GM12875 (cell line): ENCODE results near the gene TRIB2.

Source experiments
- H3K4me3 ChIP-seq: one replicate; pipeline ENCODE4 v1.5.1; 2011; ENCODE audit warnings: low read depth, low read length, control low read depth
- TF ChIP-seq, protein P1 (sequence below): IDR thresholded peaks from 2 replicates; pipeline ENCODE4 v1.5.1; 2011; ENCODE audit warnings: low read depth, mild to moderate bottlenecking, control low read depth, inconsistent platforms, low read length, moderate library complexity, borderline replicate concordance; ENCODE audit not compliant: insufficient read depth

The TRIB2 gene

DNA sequence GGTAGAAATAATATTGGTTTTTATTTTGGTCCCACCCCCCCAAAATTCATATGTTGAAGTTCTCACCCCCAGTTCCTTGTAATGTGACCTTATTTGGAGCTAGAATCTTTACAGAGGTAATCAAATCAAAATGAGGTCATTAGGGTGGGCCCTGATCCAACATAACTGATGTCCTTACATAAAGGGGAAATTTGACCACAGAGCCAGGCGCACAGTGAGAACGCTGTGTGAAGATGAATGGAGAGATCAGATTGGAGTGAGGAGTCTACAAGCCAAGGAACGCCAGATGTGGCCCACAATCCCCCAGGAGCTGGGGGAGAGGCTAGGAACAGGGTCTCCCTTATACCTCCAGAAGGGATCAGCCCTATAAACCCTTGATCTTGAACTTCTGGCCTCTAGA lies 31.6 kb upstream of the TRIB2 start:
- TF ChIP-seq, protein P1, sequence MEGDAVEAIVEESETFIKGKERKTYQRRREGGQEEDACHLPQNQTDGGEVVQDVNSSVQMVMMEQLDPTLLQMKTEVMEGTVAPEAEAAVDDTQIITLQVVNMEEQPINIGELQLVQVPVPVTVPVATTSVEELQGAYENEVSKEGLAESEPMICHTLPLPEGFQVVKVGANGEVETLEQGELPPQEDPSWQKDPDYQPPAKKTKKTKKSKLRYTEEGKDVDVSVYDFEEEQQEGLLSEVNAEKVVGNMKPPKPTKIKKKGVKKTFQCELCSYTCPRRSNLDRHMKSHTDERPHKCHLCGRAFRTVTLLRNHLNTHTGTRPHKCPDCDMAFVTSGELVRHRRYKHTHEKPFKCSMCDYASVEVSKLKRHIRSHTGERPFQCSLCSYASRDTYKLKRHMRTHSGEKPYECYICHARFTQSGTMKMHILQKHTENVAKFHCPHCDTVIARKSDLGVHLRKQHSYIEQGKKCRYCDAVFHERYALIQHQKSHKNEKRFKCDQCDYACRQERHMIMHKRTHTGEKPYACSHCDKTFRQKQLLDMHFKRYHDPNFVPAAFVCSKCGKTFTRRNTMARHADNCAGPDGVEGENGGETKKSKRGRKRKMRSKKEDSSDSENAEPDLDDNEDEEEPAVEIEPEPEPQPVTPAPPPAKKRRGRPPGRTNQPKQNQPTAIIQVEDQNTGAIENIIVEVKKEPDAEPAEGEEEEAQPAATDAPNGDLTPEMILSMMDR = no peak
- no peak overlapping the region for H3K4me3 ChIP-seq

DNA sequence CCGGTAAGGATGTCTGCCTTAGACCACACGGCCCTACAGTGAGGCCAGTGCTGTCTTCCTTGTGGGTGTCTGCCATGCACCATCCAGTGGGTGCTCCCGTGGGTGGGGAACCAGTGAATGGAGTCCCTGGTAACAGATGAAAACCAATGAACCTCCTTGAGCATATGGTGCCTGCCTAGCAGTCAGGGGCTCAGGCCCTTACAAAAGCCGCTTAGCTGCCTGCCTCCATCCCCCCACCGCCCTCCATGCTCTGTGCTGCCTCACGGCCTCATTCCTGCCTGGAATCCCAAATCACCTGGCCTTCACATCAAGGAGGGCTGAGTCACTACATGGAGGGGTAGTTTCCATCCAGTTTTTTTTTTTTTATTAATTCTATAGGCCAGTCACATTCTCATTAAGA lies 30.8 kb upstream of the TRIB2 start:
- TF ChIP-seq, protein P1 = no peak
- no peak overlapping the region for H3K4me3 ChIP-seq

DNA sequence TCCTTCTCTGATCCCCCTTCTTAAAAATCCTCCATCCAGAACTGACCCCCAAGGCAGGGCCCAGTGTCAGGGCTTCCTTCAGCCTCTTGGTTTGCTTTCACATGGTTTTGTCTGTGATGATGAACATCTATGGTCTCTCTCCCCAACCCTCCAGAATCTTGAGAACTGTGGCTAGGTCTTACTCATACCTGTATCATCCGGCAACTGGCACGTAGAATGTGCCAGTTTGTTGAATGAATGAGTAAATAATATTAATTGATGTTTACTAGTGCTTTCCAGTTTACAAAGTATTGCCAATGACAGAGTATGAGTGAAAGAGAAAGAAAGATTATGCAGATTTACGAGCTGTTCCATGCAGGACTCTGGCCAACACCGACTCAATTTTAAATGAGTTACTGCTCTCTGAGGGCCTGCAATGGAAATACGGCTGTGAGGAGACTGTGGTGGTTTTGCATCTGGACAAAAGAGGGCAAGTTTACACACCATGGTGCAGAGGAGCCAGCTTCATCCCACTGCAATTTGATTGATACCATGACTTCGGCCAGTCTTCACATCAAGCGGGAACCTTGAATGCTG lies 29.9 kb upstream of the TRIB2 start:
- TF ChIP-seq, protein P1 = no peak

DNA sequence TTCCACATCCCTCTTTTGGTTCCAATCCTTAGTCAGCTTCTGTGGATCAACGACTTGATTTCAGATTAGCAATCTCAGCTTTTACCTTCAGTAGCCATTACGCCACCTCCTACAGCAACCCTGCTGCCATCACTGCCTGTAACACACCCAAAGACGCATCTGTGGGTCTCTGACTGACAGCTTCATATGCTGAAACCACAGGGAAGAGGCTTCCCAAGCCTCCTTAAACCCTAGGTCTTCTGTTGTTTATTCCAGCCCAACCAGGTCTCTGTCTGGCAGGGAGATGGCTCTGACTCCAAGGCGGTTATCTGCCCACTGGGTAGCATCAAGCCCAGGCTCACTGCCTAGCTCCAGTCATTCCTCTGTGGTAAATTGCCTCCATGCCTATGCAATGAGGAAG lies 28.6 kb upstream of the TRIB2 start:
- H3K4me3 ChIP-seq = no peak overlapping the region
- TF ChIP-seq, protein P1 = no peak

More for the DNA sequence above, 29.9 kb upstream of the TRIB2 start:
- no peak overlapping the region for H3K4me3 ChIP-seq

DNA sequence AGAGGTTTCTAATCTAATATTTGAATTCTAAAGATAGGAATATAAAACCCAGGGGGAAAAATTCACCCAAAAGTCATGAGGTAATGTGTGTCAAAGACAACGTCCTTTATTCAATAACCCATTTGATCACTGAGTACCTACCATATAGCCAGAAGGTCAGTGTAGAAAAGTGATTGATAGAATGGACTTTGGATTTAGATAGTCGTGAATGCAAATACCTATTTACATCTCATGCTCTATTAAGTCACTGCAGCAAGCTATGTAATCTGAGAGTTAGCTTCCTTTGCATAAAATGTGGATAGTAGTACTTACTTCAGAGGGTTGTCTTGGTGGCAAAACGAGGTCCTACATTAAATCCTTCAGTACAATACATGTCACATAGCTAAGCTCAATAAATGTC lies 27.8 kb upstream of the TRIB2 start:
- H3K4me3 ChIP-seq = no peak overlapping the region
- TF ChIP-seq, protein P1 = no peak

DNA sequence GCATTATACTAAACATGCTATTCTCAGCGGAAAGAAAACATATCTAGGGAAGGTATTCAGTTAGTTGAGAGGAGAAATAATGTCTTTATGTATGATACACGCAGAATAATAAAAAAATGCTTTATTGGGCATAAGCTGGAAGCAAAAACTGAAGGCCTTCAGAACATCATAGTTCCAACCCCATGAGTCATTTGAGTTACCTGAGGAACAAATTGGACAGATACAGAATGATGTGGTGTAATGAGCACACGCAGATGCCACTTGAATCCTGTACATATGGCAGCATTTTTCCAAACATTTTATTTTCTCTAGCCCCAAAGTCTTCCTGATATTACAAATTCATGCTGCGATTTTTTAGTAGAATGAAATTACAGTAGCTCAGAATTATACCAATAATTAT lies 23.2 kb upstream of the TRIB2 start:
- TF ChIP-seq, protein P1 = no peak
- no peak overlapping the region for H3K4me3 ChIP-seq

DNA sequence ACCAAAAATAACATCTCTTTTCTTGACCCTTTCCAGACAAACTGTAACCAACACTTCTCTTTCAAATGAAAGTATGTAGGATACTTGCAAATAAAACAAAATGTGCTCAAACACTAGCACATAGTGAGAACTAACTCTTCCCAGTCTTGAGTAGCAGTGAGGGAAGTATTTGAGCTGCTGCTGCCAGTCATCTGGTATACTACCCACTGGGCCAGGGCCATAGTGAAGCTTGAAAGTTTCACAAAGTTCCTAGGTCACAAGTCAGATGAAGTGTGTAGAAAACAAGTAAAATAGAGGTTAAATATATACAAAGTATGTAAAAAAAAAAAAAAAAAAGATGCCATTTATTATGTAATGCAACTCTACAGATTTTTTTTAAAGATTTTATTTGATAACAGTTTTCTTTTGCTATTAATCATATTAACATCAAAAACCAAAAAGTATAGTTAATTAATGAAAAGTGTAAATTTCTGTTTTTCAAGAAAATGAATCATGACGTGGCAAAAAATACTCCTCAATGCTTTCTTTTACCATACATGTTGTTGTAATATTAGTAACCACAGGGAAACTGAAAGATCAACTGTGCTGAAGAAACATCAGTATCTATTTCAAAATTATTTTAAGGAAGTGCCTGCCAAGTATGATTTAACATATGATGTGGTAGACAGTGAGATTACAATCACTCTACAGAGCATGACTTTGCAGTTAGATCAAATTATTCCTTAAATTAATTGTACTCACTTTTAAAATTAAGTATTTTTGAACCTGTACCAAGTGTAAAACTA lies 21.6 kb upstream of the TRIB2 start:
- H3K4me3 ChIP-seq = no peak overlapping the region
- TF ChIP-seq, protein P1 = no peak
